Measurements from ENCODE around the gene RIPK4. TPM values are rescaled to one million over a fixed set of nuclear protein-coding genes. Genes with fewer than 3 reads are reported as not detected.

RIPK4 gene
- total and polyA plus RNA-seq, 2 of the 13 experiments (the other 11 are each of a cell fraction or from before 2014, with no cell fraction given), result 3.1 to 4.9 TPM

DNA sequence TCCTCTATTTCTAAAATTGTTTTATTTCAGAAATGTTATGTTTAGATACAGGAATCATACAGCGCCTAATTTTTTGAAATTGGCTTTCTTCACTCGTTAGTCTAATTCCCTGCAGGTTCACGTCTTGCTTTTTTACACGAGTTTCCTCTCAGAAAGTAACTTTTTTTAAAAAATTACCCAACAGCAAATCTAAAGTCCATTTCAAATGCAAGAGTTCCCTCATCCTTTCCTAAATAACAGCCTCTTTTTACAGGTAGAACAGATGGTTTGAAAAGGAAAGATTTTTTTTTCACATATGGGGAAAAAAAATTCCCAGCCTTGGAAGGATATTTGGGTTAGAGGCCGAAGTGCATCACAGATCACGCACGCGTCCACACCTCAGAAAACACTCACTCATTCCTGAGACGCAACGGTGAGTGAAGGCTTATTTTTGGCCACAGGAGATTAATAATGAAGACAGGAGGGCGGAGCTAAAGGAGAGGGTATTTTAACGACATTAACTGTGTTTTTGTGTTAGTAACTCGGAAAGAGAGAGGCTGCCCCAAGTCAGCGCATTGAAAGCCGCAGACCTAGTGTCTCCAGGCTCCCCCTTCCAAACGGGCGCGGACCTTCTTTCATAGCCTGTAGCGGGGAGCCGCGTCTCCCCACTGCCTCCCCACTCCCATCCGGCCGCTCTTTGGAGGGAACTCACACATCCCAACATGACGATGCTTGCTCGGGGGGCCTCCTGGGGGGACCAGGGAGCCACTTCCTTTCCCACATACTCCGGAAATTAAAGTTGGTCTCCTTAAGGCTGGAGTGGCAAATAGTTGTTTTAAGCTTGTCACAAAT lies 969 bp upstream of the RIPK4 start (continued):
- TF ChIP-seq, protein P1, sequence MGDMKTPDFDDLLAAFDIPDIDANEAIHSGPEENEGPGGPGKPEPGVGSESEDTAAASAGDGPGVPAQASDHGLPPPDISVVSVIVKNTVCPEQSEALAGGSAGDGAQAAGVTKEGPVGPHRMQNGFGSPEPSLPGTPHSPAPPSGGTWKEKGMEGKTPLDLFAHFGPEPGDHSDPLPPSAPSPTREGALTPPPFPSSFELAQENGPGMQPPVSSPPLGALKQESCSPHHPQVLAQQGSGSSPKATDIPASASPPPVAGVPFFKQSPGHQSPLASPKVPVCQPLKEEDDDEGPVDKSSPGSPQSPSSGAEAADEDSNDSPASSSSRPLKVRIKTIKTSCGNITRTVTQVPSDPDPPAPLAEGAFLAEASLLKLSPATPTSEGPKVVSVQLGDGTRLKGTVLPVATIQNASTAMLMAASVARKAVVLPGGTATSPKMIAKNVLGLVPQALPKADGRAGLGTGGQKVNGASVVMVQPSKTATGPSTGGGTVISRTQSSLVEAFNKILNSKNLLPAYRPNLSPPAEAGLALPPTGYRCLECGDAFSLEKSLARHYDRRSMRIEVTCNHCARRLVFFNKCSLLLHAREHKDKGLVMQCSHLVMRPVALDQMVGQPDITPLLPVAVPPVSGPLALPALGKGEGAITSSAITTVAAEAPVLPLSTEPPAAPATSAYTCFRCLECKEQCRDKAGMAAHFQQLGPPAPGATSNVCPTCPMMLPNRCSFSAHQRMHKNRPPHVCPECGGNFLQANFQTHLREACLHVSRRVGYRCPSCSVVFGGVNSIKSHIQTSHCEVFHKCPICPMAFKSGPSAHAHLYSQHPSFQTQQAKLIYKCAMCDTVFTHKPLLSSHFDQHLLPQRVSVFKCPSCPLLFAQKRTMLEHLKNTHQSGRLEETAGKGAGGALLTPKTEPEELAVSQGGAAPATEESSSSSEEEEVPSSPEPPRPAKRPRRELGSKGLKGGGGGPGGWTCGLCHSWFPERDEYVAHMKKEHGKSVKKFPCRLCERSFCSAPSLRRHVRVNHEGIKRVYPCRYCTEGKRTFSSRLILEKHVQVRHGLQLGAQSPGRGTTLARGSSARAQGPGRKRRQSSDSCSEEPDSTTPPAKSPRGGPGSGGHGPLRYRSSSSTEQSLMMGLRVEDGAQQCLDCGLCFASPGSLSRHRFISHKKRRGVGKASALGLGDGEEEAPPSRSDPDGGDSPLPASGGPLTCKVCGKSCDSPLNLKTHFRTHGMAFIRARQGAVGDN (CRISPR knock-in tag; IDR thresholded peaks at IDR 0.05), result peak; percentile 39; the same call in 1 of the 2 replicates
- TF ChIP-seq CBX2 (IDR thresholded peaks at IDR 0.05; ENCODE audit: low read depth, low read length) (peak; percentile 57), CBX2 (CRISPR knock-in tag; IDR thresholded peaks at IDR 0.05; ENCODE audit: low read depth) (no peak), DR1 (CRISPR knock-in tag; IDR thresholded peaks at IDR 0.05) (no peak), IRX3 (CRISPR knock-in tag; IDR thresholded peaks at IDR 0.05; ENCODE audit: borderline replicate concordance, low read depth) (no peak), NR2C2 (CRISPR knock-in tag; IDR thresholded peaks at IDR 0.05; ENCODE audit: borderline replicate concordance) (0 out of 2 replicates have a peak, but pooled peaks have one; percentile 7), SOX13 (IDR thresholded peaks at IDR 0.05) (no peak), SOX13 (CRISPR knock-in tag; conservative IDR thresholded peaks at IDR 0.05 in 1 of 2, IDR thresholded peaks at IDR 0.05 in 1 of 2) (0 out of 4 replicates have a peak, but pooled peaks of 1 of the 2 experiments have one; percentile 3), ZBTB3 (CRISPR knock-in tag; IDR thresholded peaks at IDR 0.05; ENCODE audit: borderline replicate concordance, low read depth) (peak; percentile 23; the same call in 1 of the 2 replicates), KDM5A (IDR thresholded peaks at IDR 0.05; ENCODE audit: borderline replicate concordance, low read length) (peak; percentile 17; the same call in 1 of the 2 replicates)
- TF ChIP-seq, protein P2, sequence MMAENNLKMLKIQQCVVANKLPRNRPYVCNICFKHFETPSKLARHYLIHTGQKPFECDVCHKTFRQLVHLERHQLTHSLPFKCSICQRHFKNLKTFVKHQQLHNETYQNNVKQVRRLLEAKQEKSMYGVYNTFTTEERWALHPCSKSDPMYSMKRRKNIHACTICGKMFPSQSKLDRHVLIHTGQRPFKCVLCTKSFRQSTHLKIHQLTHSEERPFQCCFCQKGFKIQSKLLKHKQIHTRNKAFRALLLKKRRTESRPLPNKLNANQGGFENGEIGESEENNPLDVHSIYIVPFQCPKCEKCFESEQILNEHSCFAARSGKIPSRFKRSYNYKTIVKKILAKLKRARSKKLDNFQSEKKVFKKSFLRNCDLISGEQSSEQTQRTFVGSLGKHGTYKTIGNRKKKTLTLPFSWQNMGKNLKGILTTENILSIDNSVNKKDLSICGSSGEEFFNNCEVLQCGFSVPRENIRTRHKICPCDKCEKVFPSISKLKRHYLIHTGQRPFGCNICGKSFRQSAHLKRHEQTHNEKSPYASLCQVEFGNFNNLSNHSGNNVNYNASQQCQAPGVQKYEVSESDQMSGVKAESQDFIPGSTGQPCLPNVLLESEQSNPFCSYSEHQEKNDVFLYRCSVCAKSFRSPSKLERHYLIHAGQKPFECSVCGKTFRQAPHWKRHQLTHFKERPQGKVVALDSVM (CRISPR knock-in tag; IDR thresholded peaks at IDR 0.05), result 0 out of 2 replicates have a peak, but pooled peaks have one; percentile 28
- TF ChIP-seq, protein P3, sequence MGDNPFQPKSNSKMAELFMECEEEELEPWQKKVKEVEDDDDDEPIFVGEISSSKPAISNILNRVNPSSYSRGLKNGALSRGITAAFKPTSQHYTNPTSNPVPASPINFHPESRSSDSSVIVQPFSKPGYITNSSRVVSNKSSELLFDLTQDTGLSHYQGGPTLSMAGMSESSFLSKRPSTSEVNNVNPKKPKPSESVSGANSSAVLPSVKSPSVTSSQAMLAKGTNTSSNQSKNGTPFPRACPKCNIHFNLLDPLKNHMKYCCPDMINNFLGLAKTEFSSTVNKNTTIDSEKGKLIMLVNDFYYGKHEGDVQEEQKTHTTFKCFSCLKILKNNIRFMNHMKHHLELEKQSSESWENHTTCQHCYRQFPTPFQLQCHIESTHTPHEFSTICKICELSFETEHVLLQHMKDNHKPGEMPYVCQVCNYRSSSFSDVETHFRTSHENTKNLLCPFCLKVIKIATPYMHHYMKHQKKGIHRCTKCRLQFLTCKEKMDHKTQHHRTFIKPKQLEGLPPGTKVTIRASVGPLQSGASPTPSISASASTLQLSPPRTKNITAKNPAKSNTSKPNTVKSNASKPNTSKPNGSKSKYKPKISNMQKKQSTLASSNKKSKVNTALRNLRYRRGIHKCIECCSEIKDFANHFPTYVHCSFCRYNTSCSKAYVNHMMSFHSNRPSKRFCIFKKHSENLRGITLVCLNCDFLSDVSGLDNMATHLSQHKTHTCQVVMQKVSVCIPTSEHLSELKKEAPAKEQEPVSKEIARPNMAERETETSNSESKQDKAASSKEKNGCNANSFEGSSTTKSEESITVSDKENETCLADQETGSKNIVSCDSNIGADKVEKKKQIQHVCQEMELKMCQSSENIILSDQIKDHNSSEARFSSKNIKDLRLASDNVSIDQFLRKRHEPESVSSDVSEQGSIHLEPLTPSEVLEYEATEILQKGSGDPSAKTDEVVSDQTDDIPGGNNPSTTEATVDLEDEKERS (CRISPR knock-in tag; IDR thresholded peaks at IDR 0.05), result no peak; the same call in 1 of the 2 replicates
- TF ChIP-seq, protein P4, sequence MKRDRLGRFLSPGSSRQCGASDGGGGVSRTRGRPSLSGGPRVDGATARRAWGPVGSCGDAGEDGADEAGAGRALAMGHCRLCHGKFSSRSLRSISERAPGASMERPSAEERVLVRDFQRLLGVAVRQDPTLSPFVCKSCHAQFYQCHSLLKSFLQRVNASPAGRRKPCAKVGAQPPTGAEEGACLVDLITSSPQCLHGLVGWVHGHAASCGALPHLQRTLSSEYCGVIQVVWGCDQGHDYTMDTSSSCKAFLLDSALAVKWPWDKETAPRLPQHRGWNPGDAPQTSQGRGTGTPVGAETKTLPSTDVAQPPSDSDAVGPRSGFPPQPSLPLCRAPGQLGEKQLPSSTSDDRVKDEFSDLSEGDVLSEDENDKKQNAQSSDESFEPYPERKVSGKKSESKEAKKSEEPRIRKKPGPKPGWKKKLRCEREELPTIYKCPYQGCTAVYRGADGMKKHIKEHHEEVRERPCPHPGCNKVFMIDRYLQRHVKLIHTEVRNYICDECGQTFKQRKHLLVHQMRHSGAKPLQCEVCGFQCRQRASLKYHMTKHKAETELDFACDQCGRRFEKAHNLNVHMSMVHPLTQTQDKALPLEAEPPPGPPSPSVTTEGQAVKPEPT (CRISPR knock-in tag; IDR thresholded peaks at IDR 0.05; ENCODE audit: low read depth), result 0 out of 2 replicates have a peak, but pooled peaks have one; percentile 15
